Measurements from ENCODE around the gene NPAS2. TPM values are rescaled to one million over a fixed set of nuclear protein-coding genes. Genes with fewer than 3 reads are reported as not detected.

Gene NPAS2
- total and polyA plus RNA-seq, 2 of the 8 experiments (the other 6 are each of a cell fraction or from before 2014, with no cell fraction given) = 1.8 to 1.9 TPM

- FAIRE-seq (no peak), DNase-seq (ENCODE audit: low read depth in 1 of 2, low spot score in 2 of 2) (no peak)
- no peak overlapping the region for H4K91ac ChIP-seq (replicated peaks; ENCODE audit: insufficient read length, low read length)
- H3K9me3 ChIP-seq (ENCODE audit: insufficient read depth in 2 of 2, low read depth in 1 of 2, low read length in 1 of 2) = no peaks in the 10 kb centered on the region
- H2BK20ac ChIP-seq (ENCODE audit: low read length) = no peak overlapping the region
- CTCF ChIA-PET (ENCODE audit: partially characterized antibody) = interaction anchor here (2.1 kb wide), 1 partner anchor 56 kb away, joined by 5 read pairs; no protein-coding TSS in a partner anchor
- no peak overlapping the region for H2BK120ac ChIP-seq (replicated peaks; ENCODE audit: low read depth, low read length)
- H3K4me1 ChIP-seq (replicated peaks in 1 of 4; ENCODE audit: control insufficient read depth in 3 of 4, insufficient read depth in 4 of 4, low read length in 3 of 4) = no peaks in the 10 kb centered on the region
- no peak overlapping the region for H4K5ac ChIP-seq (ENCODE audit: insufficient read length, low read depth, low read length)
- H3K4ac ChIP-seq (replicated peaks; ENCODE audit: insufficient read length, low read depth, low read length) = no peak overlapping the region
- no peak overlapping the region for H2BK12ac ChIP-seq (ENCODE audit: low read depth, low read length)
- no peaks in the 10 kb centered on the region for H3K27me3 ChIP-seq (replicated peaks in 1 of 4; ENCODE audit: control insufficient read depth in 3 of 4, extremely low read depth in 1 of 4, insufficient read depth in 3 of 4, low read length in 3 of 4)
- H3K4me2 ChIP-seq (ENCODE audit: insufficient read depth in 1 of 2, low read depth in 2 of 2, low read length in 2 of 2) = no peak overlapping the region
- no peak overlapping the region for H2BK15ac ChIP-seq (ENCODE audit: low read length)
- WGBS, 2 experiments (ENCODE audit: extremely low coverage in 1 of 2, insufficient coverage in 1 of 2, insufficient read length in 1 of 2, insufficient replicate concordance in 2 of 2, low coverage in 1 of 2, low lambda C conversion rate in 2 of 2, missing lambda C conversion rate in 1 of 2) = 90% methylated on average over 22 of the region's 22 CpGs; no CpG with 5 or more reads in 1 of the 2 experiments
- no peak overlapping the region for H2BK5ac ChIP-seq (ENCODE audit: low read depth, low read length)
- no peak overlapping the region for H3K27ac ChIP-seq (ENCODE audit: low read depth, low read length)
- H4K20me1 ChIP-seq (replicated peaks in 1 of 2; ENCODE audit: control insufficient read depth in 1 of 2, insufficient read depth in 2 of 2, low read length in 2 of 2) = no peaks in the 10 kb centered on the region
- H3K79me2 ChIP-seq (ENCODE audit: control insufficient read depth in 1 of 2, insufficient read depth in 2 of 2, low read length in 2 of 2) = no peaks in the 10 kb centered on the region
- H3K79me1 ChIP-seq (ENCODE audit: low read depth, low read length) = no peaks in the 10 kb centered on the region
- no peak overlapping the region for H3K9ac ChIP-seq (replicated peaks in 1 of 4; ENCODE audit: extremely low read depth in 1 of 4, low read depth in 3 of 4, low read length in 3 of 4)
- no peak overlapping the region for H2AFZ ChIP-seq (ENCODE audit: low read length)
- no peaks in the 10 kb centered on the region for H3K23me2 ChIP-seq (ENCODE audit: low read depth, low read length)
- POLR2A ChIA-PET (ENCODE audit: partially characterized antibody) = interaction anchor here (3.2 kb wide), 1 partner anchor 28 kb away, joined by 12 read pairs; the partner anchor contains the start of gene RPL31
- no peak overlapping the region for H3K23ac ChIP-seq (ENCODE audit: insufficient read length)
- H3K4me3 ChIP-seq (ENCODE audit: extremely low read depth in 1 of 4, insufficient read depth in 2 of 4, low read depth in 3 of 4, low read length in 4 of 4) = no peak overlapping the region
- no peak overlapping the region for H3K14ac ChIP-seq (ENCODE audit: insufficient read length)
- H3K56ac ChIP-seq (replicated peaks; ENCODE audit: insufficient read length, low read depth, low read length) = no peak overlapping the region
- no peak overlapping the region for H2AK5ac ChIP-seq (ENCODE audit: low read depth, low read length)
- H3K18ac ChIP-seq (ENCODE audit: extremely low read depth, low read length) = no peak overlapping the region
- H3K36me3 ChIP-seq (ENCODE audit: control insufficient read depth in 2 of 4, insufficient read depth in 4 of 4, low read length in 3 of 4) = no peaks in the 10 kb centered on the region
- no peak overlapping the region for H4K8ac ChIP-seq (ENCODE audit: extremely low read depth, insufficient read depth, low read length)
- no peak for TF ChIP-seq BRCA1 (IDR thresholded peaks at IDR 0.05; ENCODE audit: low read depth, low read length)
- TF ChIP-seq SAP30 (IDR thresholded peaks at IDR 0.05; ENCODE audit: insufficient read depth, insufficient replicate concordance, low read length) = no peak
- TF ChIP-seq, protein P1, sequence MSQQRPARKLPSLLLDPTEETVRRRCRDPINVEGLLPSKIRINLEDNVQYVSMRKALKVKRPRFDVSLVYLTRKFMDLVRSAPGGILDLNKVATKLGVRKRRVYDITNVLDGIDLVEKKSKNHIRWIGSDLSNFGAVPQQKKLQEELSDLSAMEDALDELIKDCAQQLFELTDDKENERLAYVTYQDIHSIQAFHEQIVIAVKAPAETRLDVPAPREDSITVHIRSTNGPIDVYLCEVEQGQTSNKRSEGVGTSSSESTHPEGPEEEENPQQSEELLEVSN (IDR thresholded peaks at IDR 0.05) = no peak
- no peak for TF ChIP-seq GTF2F1 (IDR thresholded peaks at IDR 0.05; ENCODE audit: borderline replicate concordance, low read depth, low read length)
- no peak for TF ChIP-seq JUND (IDR thresholded peaks at IDR 0.05; ENCODE audit: low read length)
- no peak for TF ChIP-seq EP300 (IDR thresholded peaks at IDR 0.05; ENCODE audit: borderline replicate concordance in 1 of 2, low read depth in 2 of 2, low read length in 2 of 2)
- TF ChIP-seq SIN3A (conservative IDR thresholded peaks at IDR 0.05 in 1 of 2, IDR thresholded peaks at IDR 0.05 in 1 of 2; ENCODE audit: low read depth in 1 of 2, low read length in 2 of 2) = no peak
- TF ChIP-seq SP1 (IDR thresholded peaks at IDR 0.05; ENCODE audit: low read depth, low read length) = no peak
- TF ChIP-seq RBBP5 (IDR thresholded peaks at IDR 0.05; ENCODE audit: borderline replicate concordance, low read depth, low read length) = no peak
- TF ChIP-seq HDAC2 (IDR thresholded peaks at IDR 0.05; ENCODE audit: borderline replicate concordance in 1 of 2, low read depth in 2 of 2, low read length in 2 of 2) = no peak
- no peak for TF ChIP-seq SIX5 (IDR thresholded peaks at IDR 0.05; ENCODE audit: low read depth, low read length)
Measured at GRCh38 chr2:100974712-100975520, 155.0 kb downstream of the NPAS2 start.

Measured in H1 (cell line).